PC-3 (cell line): ENCODE measurements around the gene C3orf18. TPM values are rescaled to one million over a fixed set of nuclear protein-coding genes. Genes with fewer than 3 reads are reported as not detected.
A peak's percentile ranks its signal among the peaks of the same experiment; 100 is the strongest.

ENCODE experiments used
- ATAC-seq: fragments of 200-7000 bp; cut with Tn5 transposase; 2 replicates; pipeline ENCODE4 v1.9.1; 2020; ENCODE audit warnings: mild to moderate bottlenecking, moderate library complexity
- Bru-seq: library from RNA; stranded (reverse); fragments of 400-500 nt; gene quantifications from one replicate; lab custom pipeline; 2021; lab: Mats Ljungman, UMichigan
- BruChase-seq, 2 experiments: library from RNA; stranded (reverse); fragments of 400-500 nt; gene quantifications; one replicate each; lab custom pipeline; 2021; lab: Mats Ljungman, UMichigan
- BruUV-seq: library from RNA; stranded (reverse); fragments of 400-500 nt; replicated peaks from 2 replicates; lab custom pipeline; 2021; lab: Mats Ljungman, UMichigan
- CTCF ChIA-PET: fragments of 300-600 bp; sonication (Branson Sonifier 250); formaldehyde crosslinking; loops from one replicate; lab custom pipeline; 2022; ENCODE audit warnings: antibody characterized with exemption; lab: Charles Lee
- POLR2A ChIA-PET: fragments of 300-600 bp; sonication (Branson Sonifier 250); formaldehyde crosslinking; loops from one replicate; lab custom pipeline; 2022; ENCODE audit warnings: antibody characterized with exemption; ENCODE audit not compliant: unreplicated experiment; lab: Charles Lee
- DNase-seq: peaks from one replicate; pipeline ENCODE4 v3.0.0-alpha.2; 2015
- H2AFZ ChIP-seq: fragments of 300-600 bp; sonication (generic); 2 replicates; pipeline ENCODE4 v1.6.0; 2016; ENCODE audit warnings: antibody characterized with exemption, low read length
- H3F3A ChIP-seq: fragments of 300-600 bp; sonication (generic); one replicate; pipeline ENCODE4 v1.6.0; 2017; ENCODE audit warnings: antibody characterized with exemption, low read length, control low read depth, mild to moderate bottlenecking; ENCODE audit not compliant: unreplicated experiment
- H3K27ac ChIP-seq: fragments of 300-600 bp; sonication (generic); 2 replicates; pipeline ENCODE4 v1.5.1; 2016; ENCODE audit warnings: mild to moderate bottlenecking, low read length
- H3K27me3 ChIP-seq: fragments of 300-600 bp; sonication (generic); 2 replicates; pipeline ENCODE4 v1.6.1; 2016; ENCODE audit warnings: low read length, mixed read lengths
- H3K36me3 ChIP-seq: fragments of 300-600 bp; sonication (generic); 2 replicates; pipeline ENCODE4 v1.6.1; 2016; ENCODE audit warnings: low read depth, mixed run types, low read length, mixed read lengths
- H3K4me1 ChIP-seq: fragments of 300-600 bp; sonication (generic); 2 replicates; pipeline ENCODE4 v1.5.1; 2016; ENCODE audit warnings: low read length; ENCODE audit not compliant: insufficient read depth
- H3K4me2 ChIP-seq: fragments of 300-600 bp; sonication (generic); 2 replicates; pipeline ENCODE4 v1.6.0; 2016; ENCODE audit warnings: low read length
- H3K4me3 ChIP-seq: fragments of 300-600 bp; sonication (generic); 2 replicates; pipeline ENCODE4 v1.5.1; 2016; ENCODE audit warnings: mild to moderate bottlenecking, low read length, mixed read lengths
- H3K79me2 ChIP-seq: fragments of 300-600 bp; sonication (generic); 2 replicates; pipeline ENCODE4 v1.6.1; 2017; ENCODE audit warnings: low read length, mixed read lengths
- H3K9ac ChIP-seq: fragments of 300-600 bp; sonication (generic); 2 replicates; pipeline ENCODE4 v1.6.0; 2016; ENCODE audit warnings: mild to moderate bottlenecking, low read length
- H3K9me2 ChIP-seq: fragments of 300-600 bp; sonication (generic); replicated peaks from 2 replicates; pipeline ENCODE4 v1.6.1; 2016; ENCODE audit warnings: mixed run types, low read length, mixed read lengths
- H3K9me3 ChIP-seq: fragments of 300-600 bp; sonication (generic); 2 replicates; pipeline ENCODE4 v1.6.1; 2016; ENCODE audit warnings: low read length, mixed read lengths
- H4K20me1 ChIP-seq: fragments of 300-600 bp; sonication (generic); 2 replicates; pipeline ENCODE4 v1.6.1; 2016; ENCODE audit warnings: low read length, mixed read lengths
- CTCF ChIP-seq: fragments of 300-600 bp; sonication (generic); conservative IDR thresholded peaks from 2 replicates; pipeline ENCODE4 v1.5.1; 2017; ENCODE audit warnings: antibody characterized with exemption, low read depth, mild to moderate bottlenecking, low read length
- EZH2 ChIP-seq: fragments of 300-600 bp; sonication (generic); IDR thresholded peaks from one replicate; pipeline ENCODE4 v1.6.1; 2017; ENCODE audit warnings: antibody characterized with exemption, mild to moderate bottlenecking, low read length; ENCODE audit not compliant: unreplicated experiment
- EZH2phosphoT487 ChIP-seq: fragments of 300-600 bp; sonication (generic); IDR thresholded peaks from 2 replicates; pipeline ENCODE4 v1.6.1; 2018; ENCODE audit warnings: mild to moderate bottlenecking, antibody characterized with exemption, low read length, borderline replicate concordance
- intact Hi-C: fragments of 100-400 bp; cut with micrococcal nuclease; formaldehyde crosslinking; loops from 2 replicates; pipeline ENCODE4 v1.9.0; 2023
- long read RNA-seq: library from polyadenylated mRNA; unstranded; transcript quantifications from one replicate; pipeline ENCODE4 v2.0.0, GENCODE V29; 2021; ENCODE audit not compliant: unreplicated experiment
- total RNA-seq: library from RNA; depleted of rRNA; stranded (reverse); fragments of >200 nt; gene quantifications from 2 replicates; pipeline ENCODE4 v1.2.3, GENCODE V29; 2014; rRNA removed

C3orf18 gene
- 31.2 and 33.9 TPM in 2 replicates for total RNA-seq
- percentile 57 among the genes with signal in this experiment for Bru-seq, nascent RNA
- BruChase-seq, experiment 1, labeled RNA remaining after a 6-hour chase, result percentile 66 among the genes with signal in this experiment
- percentile 61 among the genes with signal in this experiment for BruChase-seq, experiment 2, labeled RNA remaining after a 2-hour chase
- long read RNA-seq, transcript C3orf18-209 (2 exons, 638 nt), result minor isoform, 12 of 144 reads
- long read RNA-seq, transcript C3orf18-203 (5 exons, 2,486 nt), result major isoform, 46 of 144 reads
- long read RNA-seq, transcript C3orf18-201 (6 exons, 2,655 nt), result minor isoform, 13 of 144 reads
- long read RNA-seq, transcript C3orf18-210 (4 exons, 788 nt), result minor isoform, 27 of 144 reads
- long read RNA-seq, partial matches to known transcripts, result 5 of 144 reads
- long read RNA-seq, other reads (novel, unspliced or antisense), result 38 of 144 reads

GRCh38 chr3:50567386-50568167, at the start of gene C3orf18:
TSS of gene C3orf18 (minus strand) at chr3:50567747. CDS start at chr3:50565699, 2,048 bp downstream.
- ChIA-PET POLR2A (interaction anchor here (0.6 to 0.7 kb wide), 3 partner anchors 44 to 252 kb away, joined by 3 to 10 read pairs (median 5); no protein-coding TSS in a partner anchor), CTCF (interaction anchor here (0.6 kb wide), 1 partner anchor 369 kb away, joined by 5 read pairs; no protein-coding TSS in a partner anchor)
- ATAC-seq (peak; percentile 77), DNase-seq (peak; percentile 89)
- H3K4me2 ChIP-seq, result peak within 1 kb of the TSS; percentile 88
- peaks cover 11% of the 10 kb centered on the region for H3K79me2 ChIP-seq
- H3K9me2 ChIP-seq, result no peaks in the 10 kb centered on the region
- peaks cover 28% of the 10 kb centered on the region for H3K4me1 ChIP-seq
- TF ChIP-seq CTCF (no peak), EZH2 (no peak), EZH2phosphoT487 (no peak)
- peak within 1 kb of the TSS; percentile 95 for H2AFZ ChIP-seq
- peaks cover 4% of the 10 kb centered on the region for H3F3A ChIP-seq
- H3K9me3 ChIP-seq, result no peaks in the 10 kb centered on the region
- H3K9ac ChIP-seq, result peak within 1 kb of the TSS; percentile 89
- H3K4me3 ChIP-seq, result peak within 1 kb of the TSS; percentile 79
- no peak within 1 kb of the TSS for H3K27ac ChIP-seq
- no peaks in the 10 kb centered on the region for H4K20me1 ChIP-seq
- no TSS peak for BruUV-seq
- no peaks in the 10 kb centered on the region for H3K36me3 ChIP-seq
- intact Hi-C loops, result no loop called here
- H3K27me3 ChIP-seq, result no peaks in the 10 kb centered on the region

GRCh38 chr3:50616770-50617095, 49.2 kb upstream of the C3orf18 start:
- H3K79me2 ChIP-seq, result peaks cover 46% of the 10 kb centered on the region
- no peak for TF ChIP-seq CTCF
- no peak for TF ChIP-seq EZH2phosphoT487
- TF ChIP-seq EZH2, result no peak
- H3K4me1 ChIP-seq, result peaks cover 52% of the 10 kb centered on the region
- no peak overlapping the region for H3K9ac ChIP-seq
- POLR2A ChIA-PET, result interaction anchor here (0.5 kb wide), 1 partner anchor 768 kb away, joined by 6 read pairs; the partner anchor contains the start of gene MANF
- peak overlapping the region; percentile 97 for H3K4me2 ChIP-seq
- 0 out of 2 replicates have a peak overlapping the region, but pooled peaks have one; percentile 4 for H3K27ac ChIP-seq
- H3K36me3 ChIP-seq, result peaks cover 2% of the 10 kb centered on the region; the same call in 1 of the 2 replicates
- H3K9me2 ChIP-seq, result no peaks in the 10 kb centered on the region
- H3F3A ChIP-seq, result peaks cover 4% of the 10 kb centered on the region
- peak overlapping the region; percentile 78 for H3K4me3 ChIP-seq
- peak overlapping the region; percentile 99 for H2AFZ ChIP-seq
- ATAC-seq, result peak; percentile 55
- BruUV-seq, result no TSS peak
- peak; percentile 94 for DNase-seq
- intact Hi-C loops, result loop anchor here (1.0 to 5.0 kb wide), 8 partner anchors 36 to 769 kb away; partner anchors contain the start of genes DOCK3 and MANF
- no peaks in the 10 kb centered on the region for H3K27me3 ChIP-seq
- no peaks in the 10 kb centered on the region for H3K9me3 ChIP-seq
- no peaks in the 10 kb centered on the region for H4K20me1 ChIP-seq
- CTCF ChIA-PET, result interaction anchor here (0.5 to 1.7 kb wide), 8 partner anchors 11 to 755 kb away, joined by 3 to 40 read pairs (median 6); partner anchors contain the start of gene DOCK3
